ENCODE measurements around the gene MEP1A. TPM values are rescaled to one million over a fixed set of nuclear protein-coding genes. Genes with fewer than 3 reads are reported as not detected.

Gene MEP1A
- total RNA-seq, 2 donors from 2014 or later = not detected

- TF ChIP-seq CTCF (IDR thresholded peaks at IDR 0.05) = no peak
- Histone ChIP-seq H3K9me3 (no peaks in the 10 kb centered on the region), H3K36me3 (no peaks in the 10 kb centered on the region), H3K4me1 (no peaks in the 10 kb centered on the region), H3K27ac (no peak overlapping the region), H3K27me3 (no peaks in the 10 kb centered on the region), H3K4me3 (no peak overlapping the region)
- no peak for DNase-seq (ENCODE audit: low spot score)
These were observed 15.6 kb downstream of the MEP1A start for GRCh38 chr6:46808806-46809205.

GRCh38 chr6:46815130-46815529 is 21.9 kb downstream of the MEP1A start:
- H3K27ac ChIP-seq = no peak overlapping the region
- no peaks in the 10 kb centered on the region for H3K9me3 ChIP-seq
- no peaks in the 10 kb centered on the region for H3K36me3 ChIP-seq
- no peak for DNase-seq (ENCODE audit: low spot score)
- TF ChIP-seq CTCF (IDR thresholded peaks at IDR 0.05) = no peak
- no peak overlapping the region for H3K4me3 ChIP-seq
- H3K27me3 ChIP-seq = no peaks in the 10 kb centered on the region
- no peaks in the 10 kb centered on the region for H3K4me1 ChIP-seq

- no peak for TF ChIP-seq CTCF (IDR thresholded peaks at IDR 0.05)
- Histone ChIP-seq H3K4me3 (no peak overlapping the region), H3K36me3 (no peaks in the 10 kb centered on the region), H3K27ac (no peak overlapping the region), H3K27me3 (no peaks in the 10 kb centered on the region), H3K9me3 (no peaks in the 10 kb centered on the region), H3K4me1 (no peaks in the 10 kb centered on the region)
- DNase-seq (ENCODE audit: low spot score) = no peak
These were observed 23.4 kb downstream of the MEP1A start for GRCh38 chr6:46816626-46817025.

- H3K36me3 ChIP-seq = no peaks in the 10 kb centered on the region
- H3K27ac ChIP-seq = no peak overlapping the region
- TF ChIP-seq CTCF (IDR thresholded peaks at IDR 0.05) = no peak
- H3K4me3 ChIP-seq = no peak overlapping the region
- no peaks in the 10 kb centered on the region for H3K4me1 ChIP-seq
- no peaks in the 10 kb centered on the region for H3K9me3 ChIP-seq
- H3K27me3 ChIP-seq = no peaks in the 10 kb centered on the region
- no peak for DNase-seq (ENCODE audit: low spot score)
These were observed 26.4 kb downstream of the MEP1A start for GRCh38 chr6:46819561-46819960.

- TF ChIP-seq CTCF (IDR thresholded peaks at IDR 0.05) = no peak
- no peak for DNase-seq (ENCODE audit: low spot score)
- no peaks in the 10 kb centered on the region for H3K4me1 ChIP-seq
- H3K4me3 ChIP-seq = no peak overlapping the region
- H3K27ac ChIP-seq = no peak overlapping the region
- no peaks in the 10 kb centered on the region for H3K27me3 ChIP-seq
- H3K36me3 ChIP-seq = no peaks in the 10 kb centered on the region
- H3K9me3 ChIP-seq = no peaks in the 10 kb centered on the region
These were observed 28.3 kb downstream of the MEP1A start for GRCh38 chr6:46821458-46821881.

- H3K27ac ChIP-seq = no peak overlapping the region
- no peaks in the 10 kb centered on the region for H3K9me3 ChIP-seq
- no peaks in the 10 kb centered on the region for H3K4me1 ChIP-seq
- no peak for TF ChIP-seq CTCF (IDR thresholded peaks at IDR 0.05)
- no peaks in the 10 kb centered on the region for H3K36me3 ChIP-seq
- no peak for DNase-seq (ENCODE audit: low spot score)
- no peaks in the 10 kb centered on the region for H3K27me3 ChIP-seq
- H3K4me3 ChIP-seq = no peak overlapping the region
These were observed 35.8 kb downstream of the MEP1A start for GRCh38 chr6:46828939-46829338.

Measured in right atrium auricular region (tissue), 2 donors.